Measurements from ENCODE around the gene ZNF780A.

ZNF780A gene

DNA sequence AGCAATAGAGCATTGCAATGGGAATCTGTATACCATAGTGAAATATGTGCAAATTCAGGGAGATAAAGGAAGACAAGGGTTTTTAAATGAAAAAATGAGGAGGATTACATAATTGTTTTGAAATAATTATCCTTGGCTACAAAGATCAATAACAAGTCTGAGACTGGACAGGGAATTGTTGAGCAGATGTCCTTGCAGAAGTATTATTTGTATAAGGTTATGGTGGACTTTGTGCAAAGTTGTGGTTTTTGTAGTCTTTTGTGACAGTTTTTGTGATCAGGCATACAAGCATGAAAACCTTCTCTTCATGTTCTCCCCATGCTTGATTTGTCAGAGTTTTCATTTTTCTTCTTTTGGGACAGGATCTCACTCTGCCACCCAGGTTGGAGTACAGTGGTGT lies 25.3 kb upstream of the ZNF780A start:
- TF ChIP-seq RAD21 (IDR thresholded peaks at IDR 0.05; ENCODE audit: low read depth), result no peak
- TF ChIP-seq CREB1 (IDR thresholded peaks at IDR 0.05; ENCODE audit: low read depth), result no peak
- TF ChIP-seq, protein P1, sequence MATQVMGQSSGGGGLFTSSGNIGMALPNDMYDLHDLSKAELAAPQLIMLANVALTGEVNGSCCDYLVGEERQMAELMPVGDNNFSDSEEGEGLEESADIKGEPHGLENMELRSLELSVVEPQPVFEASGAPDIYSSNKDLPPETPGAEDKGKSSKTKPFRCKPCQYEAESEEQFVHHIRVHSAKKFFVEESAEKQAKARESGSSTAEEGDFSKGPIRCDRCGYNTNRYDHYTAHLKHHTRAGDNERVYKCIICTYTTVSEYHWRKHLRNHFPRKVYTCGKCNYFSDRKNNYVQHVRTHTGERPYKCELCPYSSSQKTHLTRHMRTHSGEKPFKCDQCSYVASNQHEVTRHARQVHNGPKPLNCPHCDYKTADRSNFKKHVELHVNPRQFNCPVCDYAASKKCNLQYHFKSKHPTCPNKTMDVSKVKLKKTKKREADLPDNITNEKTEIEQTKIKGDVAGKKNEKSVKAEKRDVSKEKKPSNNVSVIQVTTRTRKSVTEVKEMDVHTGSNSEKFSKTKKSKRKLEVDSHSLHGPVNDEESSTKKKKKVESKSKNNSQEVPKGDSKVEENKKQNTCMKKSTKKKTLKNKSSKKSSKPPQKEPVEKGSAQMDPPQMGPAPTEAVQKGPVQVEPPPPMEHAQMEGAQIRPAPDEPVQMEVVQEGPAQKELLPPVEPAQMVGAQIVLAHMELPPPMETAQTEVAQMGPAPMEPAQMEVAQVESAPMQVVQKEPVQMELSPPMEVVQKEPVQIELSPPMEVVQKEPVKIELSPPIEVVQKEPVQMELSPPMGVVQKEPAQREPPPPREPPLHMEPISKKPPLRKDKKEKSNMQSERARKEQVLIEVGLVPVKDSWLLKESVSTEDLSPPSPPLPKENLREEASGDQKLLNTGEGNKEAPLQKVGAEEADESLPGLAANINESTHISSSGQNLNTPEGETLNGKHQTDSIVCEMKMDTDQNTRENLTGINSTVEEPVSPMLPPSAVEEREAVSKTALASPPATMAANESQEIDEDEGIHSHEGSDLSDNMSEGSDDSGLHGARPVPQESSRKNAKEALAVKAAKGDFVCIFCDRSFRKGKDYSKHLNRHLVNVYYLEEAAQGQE (IDR thresholded peaks at IDR 0.05; ENCODE audit: low read depth), result no peak
- no peak for TF ChIP-seq ZBTB7A (IDR thresholded peaks at IDR 0.05; ENCODE audit: low read depth)
- no peak for TF ChIP-seq NFIC (IDR thresholded peaks at IDR 0.05)
- no peak for TF ChIP-seq TAF1 (IDR thresholded peaks at IDR 0.05; ENCODE audit: low read depth)
- no peak for TF ChIP-seq FOXM1 (IDR thresholded peaks at IDR 0.05; ENCODE audit: borderline replicate concordance, low read depth)

DNA sequence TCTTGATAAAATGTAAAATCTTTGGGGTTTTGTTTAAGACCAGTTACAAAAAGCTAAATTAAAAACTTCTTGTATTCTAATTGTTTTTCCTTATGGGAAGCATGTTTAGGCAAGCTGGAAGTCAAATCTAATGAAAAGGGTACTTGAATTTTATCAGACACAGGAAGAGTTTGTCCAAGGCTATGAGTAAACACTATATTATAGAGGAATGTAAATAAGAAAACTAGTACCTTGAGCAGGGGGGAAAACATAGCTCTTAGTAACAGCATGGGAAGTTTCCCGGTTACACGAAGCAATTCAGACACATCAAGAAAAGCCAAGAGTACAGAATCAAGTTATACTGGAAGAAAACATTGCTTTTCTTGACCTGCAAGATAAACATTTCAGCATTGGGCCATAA lies 19.8 kb upstream of the ZNF780A start:
- no peak for TF ChIP-seq TEAD4 (IDR thresholded peaks at IDR 0.05)
- TF ChIP-seq YY1 (IDR thresholded peaks at IDR 0.05; ENCODE audit: low read depth), result no peak
- TF ChIP-seq TAF1 (IDR thresholded peaks at IDR 0.05; ENCODE audit: low read depth), result no peak
- TF ChIP-seq, protein P1 (IDR thresholded peaks at IDR 0.05; ENCODE audit: low read depth), result no peak
- TF ChIP-seq CREB1 (IDR thresholded peaks at IDR 0.05; ENCODE audit: low read depth), result no peak
- TF ChIP-seq TCF12 (IDR thresholded peaks at IDR 0.05; ENCODE audit: low read depth), result no peak
- TF ChIP-seq, protein P2, sequence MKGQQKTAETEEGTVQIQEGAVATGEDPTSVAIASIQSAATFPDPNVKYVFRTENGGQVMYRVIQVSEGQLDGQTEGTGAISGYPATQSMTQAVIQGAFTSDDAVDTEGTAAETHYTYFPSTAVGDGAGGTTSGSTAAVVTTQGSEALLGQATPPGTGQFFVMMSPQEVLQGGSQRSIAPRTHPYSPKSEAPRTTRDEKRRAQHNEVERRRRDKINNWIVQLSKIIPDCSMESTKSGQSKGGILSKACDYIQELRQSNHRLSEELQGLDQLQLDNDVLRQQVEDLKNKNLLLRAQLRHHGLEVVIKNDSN (IDR thresholded peaks at IDR 0.05), result no peak

DNA sequence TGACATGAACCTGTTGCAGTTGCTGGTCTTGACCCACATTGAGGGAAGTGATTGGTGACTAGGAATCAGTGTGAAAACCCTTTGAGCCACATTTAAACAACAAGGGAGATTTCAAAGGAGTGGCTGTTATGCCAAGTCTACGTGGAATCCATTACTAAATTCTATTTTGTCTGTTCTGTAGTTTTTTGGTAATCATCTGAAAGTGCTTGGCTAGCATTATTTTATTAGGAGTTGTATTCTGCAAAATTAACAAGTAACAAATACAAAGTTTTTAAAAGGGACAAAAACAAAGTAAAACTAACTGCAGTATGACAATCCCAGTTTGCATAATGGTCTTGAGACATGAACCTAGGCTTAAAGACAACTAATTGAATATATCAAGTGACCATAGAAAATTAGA lies 14.0 kb upstream of the ZNF780A start:
- TF ChIP-seq, protein P1 (IDR thresholded peaks at IDR 0.05; ENCODE audit: low read depth), result no peak
- TF ChIP-seq TEAD4 (IDR thresholded peaks at IDR 0.05) (no peak), NFIC (IDR thresholded peaks at IDR 0.05) (no peak), TCF12 (IDR thresholded peaks at IDR 0.05; ENCODE audit: low read depth) (no peak), TAF1 (IDR thresholded peaks at IDR 0.05; ENCODE audit: low read depth) (no peak), CEBPB (IDR thresholded peaks at IDR 0.05) (no peak), EP300 (IDR thresholded peaks at IDR 0.05; ENCODE audit: borderline replicate concordance) (no peak), YY1 (IDR thresholded peaks at IDR 0.05; ENCODE audit: low read depth) (no peak), EGR1 (IDR thresholded peaks at IDR 0.05) (no peak), RAD21 (IDR thresholded peaks at IDR 0.05; ENCODE audit: low read depth) (no peak), CREB1 (IDR thresholded peaks at IDR 0.05; ENCODE audit: low read depth) (no peak), ZBTB7A (IDR thresholded peaks at IDR 0.05; ENCODE audit: low read depth) (no peak), FOXM1 (IDR thresholded peaks at IDR 0.05; ENCODE audit: borderline replicate concordance, low read depth) (no peak)
- TF ChIP-seq, protein P2 (IDR thresholded peaks at IDR 0.05), result no peak
- TF ChIP-seq, protein P3, sequence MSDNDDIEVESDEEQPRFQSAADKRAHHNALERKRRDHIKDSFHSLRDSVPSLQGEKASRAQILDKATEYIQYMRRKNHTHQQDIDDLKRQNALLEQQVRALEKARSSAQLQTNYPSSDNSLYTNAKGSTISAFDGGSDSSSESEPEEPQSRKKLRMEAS (IDR thresholded peaks at IDR 0.05), result no peak

DNA sequence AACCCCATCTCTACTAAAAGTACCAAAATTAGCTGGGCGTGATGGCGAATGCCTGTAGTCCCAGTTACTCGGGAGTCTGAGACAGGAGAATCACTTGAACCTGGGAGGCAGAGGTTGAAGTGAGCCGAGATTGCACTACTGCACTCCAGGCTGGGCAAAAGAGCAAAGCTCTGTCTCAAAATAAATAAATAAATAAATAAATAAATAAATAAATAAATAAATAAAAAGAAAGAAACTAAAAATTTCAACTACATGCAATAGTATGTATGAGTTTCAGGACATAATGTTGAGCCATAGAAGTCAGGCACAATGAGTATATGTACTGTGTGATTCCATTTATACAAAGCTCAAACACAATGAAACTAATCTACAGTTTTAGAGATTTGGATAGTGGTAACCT lies 12.9 kb upstream of the ZNF780A start:
- TF ChIP-seq, protein P1 (IDR thresholded peaks at IDR 0.05; ENCODE audit: low read depth), result no peak
- no peak for TF ChIP-seq CEBPB (IDR thresholded peaks at IDR 0.05)
- no peak for TF ChIP-seq YY1 (IDR thresholded peaks at IDR 0.05; ENCODE audit: low read depth)
- TF ChIP-seq, protein P2 (IDR thresholded peaks at IDR 0.05), result no peak
- no peak for TF ChIP-seq TEAD4 (IDR thresholded peaks at IDR 0.05)
- no peak for TF ChIP-seq EGR1 (IDR thresholded peaks at IDR 0.05)
- TF ChIP-seq NFIC (IDR thresholded peaks at IDR 0.05), result no peak
- TF ChIP-seq FOXM1 (IDR thresholded peaks at IDR 0.05; ENCODE audit: borderline replicate concordance, low read depth), result no peak
- TF ChIP-seq EP300 (IDR thresholded peaks at IDR 0.05; ENCODE audit: borderline replicate concordance), result no peak
- no peak for TF ChIP-seq TCF12 (IDR thresholded peaks at IDR 0.05; ENCODE audit: low read depth)
- no peak for TF ChIP-seq ZBTB7A (IDR thresholded peaks at IDR 0.05; ENCODE audit: low read depth)
- TF ChIP-seq, protein P3 (IDR thresholded peaks at IDR 0.05), result no peak
- TF ChIP-seq CREB1 (IDR thresholded peaks at IDR 0.05; ENCODE audit: low read depth), result no peak
- no peak for TF ChIP-seq TAF1 (IDR thresholded peaks at IDR 0.05; ENCODE audit: low read depth)
- no peak for TF ChIP-seq RAD21 (IDR thresholded peaks at IDR 0.05; ENCODE audit: low read depth)
